Liver (tissue), 9 donors: Measurements from ENCODE around the gene RPS6KC1. TPM values are rescaled to one million over a fixed set of nuclear protein-coding genes. Genes with fewer than 3 reads are reported as not detected.

ENCODE experiments used
- DNase-seq: peaks from one replicate; pipeline ENCODE4 v3.0.0-alpha.2; 2017; ENCODE audit warnings: low spot score
- H3K27ac ChIP-seq, 2 donors: one replicate each; pipeline ENCODE4 v1.7.0; 2013; ENCODE audit warnings: inconsistent platforms in 2 of 2, low read length in 2 of 2, control low read depth in 1 of 2, low read depth in 1 of 2, mild to moderate bottlenecking in 1 of 2
- H3K27me3 ChIP-seq, 4 donors: one replicate each; pipeline versions ENCODE4 v1.6.1 to v1.7.0; 2013; ENCODE audit warnings: low read length in 3 of 4, inconsistent platforms in 1 of 4, mild to moderate bottlenecking in 1 of 4, moderate library complexity in 1 of 4; ENCODE audit not compliant: control insufficient read depth in 4 of 4, insufficient read depth in 4 of 4
- H3K36me3 ChIP-seq, 4 donors: one replicate each; pipeline versions ENCODE4 v1.6.1 to v1.7.0; 2013; ENCODE audit warnings: low read length in 3 of 4, mild to moderate bottlenecking in 3 of 4, low read depth in 1 of 4, moderate library complexity in 1 of 4; ENCODE audit not compliant: control insufficient read depth in 4 of 4, insufficient read depth in 3 of 4
- H3K4me1 ChIP-seq, 4 donors: one replicate each; pipeline versions ENCODE4 v1.6.1 to v1.7.0; 2013; ENCODE audit warnings: low read length in 3 of 4, mild to moderate bottlenecking in 3 of 4, moderate library complexity in 1 of 4; ENCODE audit not compliant: control insufficient read depth in 4 of 4, insufficient read depth in 4 of 4
- H3K4me3 ChIP-seq, 3 donors: one replicate each; pipeline versions ENCODE4 v1.6.1 to v1.7.0; 2013; ENCODE audit warnings: low read length in 3 of 3, control low read depth in 1 of 3, low read depth in 1 of 3, mild to moderate bottlenecking in 1 of 3
- H3K9ac ChIP-seq, 2 donors: one replicate each; pipeline ENCODE4 v1.7.0; 2013; ENCODE audit warnings: low read length in 2 of 2, mild to moderate bottlenecking in 2 of 2, moderate library complexity in 2 of 2, control low read depth in 1 of 2, low read depth in 1 of 2
- H3K9me3 ChIP-seq, 4 donors: one replicate each; pipeline versions ENCODE4 v1.6.1 to v1.7.0; 2013; ENCODE audit warnings: low read length in 3 of 4; ENCODE audit not compliant: control insufficient read depth in 4 of 4
- ATF3 ChIP-seq: IDR thresholded peaks from 2 replicates; pipeline ENCODE4 v1.6.1; 2016; ENCODE audit warnings: antibody characterized with exemption
- EGR1 ChIP-seq, 2 donors: IDR thresholded peaks; 2 replicates each; pipeline ENCODE4 v1.6.1; 2016 to 2018; ENCODE audit warnings: antibody characterized with exemption in 2 of 2, low read depth in 2 of 2
- FOXA1 ChIP-seq: IDR thresholded peaks from 2 replicates; pipeline ENCODE4 v1.6.1; 2016; ENCODE audit warnings: antibody characterized with exemption
- FOXA2 ChIP-seq: IDR thresholded peaks from 2 replicates; pipeline ENCODE4 v1.6.1; 2016; ENCODE audit warnings: antibody characterized with exemption
- GABPA ChIP-seq, 2 donors: IDR thresholded peaks in 1 of 2; conservative IDR thresholded peaks in 1 of 2; 2 replicates each; pipeline ENCODE4 v1.6.1; 2016; ENCODE audit warnings: antibody characterized with exemption in 2 of 2, mild to moderate bottlenecking in 1 of 2, moderate library complexity in 1 of 2
- HNF4A ChIP-seq, 2 donors: conservative IDR thresholded peaks; 2 replicates each; pipeline ENCODE4 v1.6.1; 2016; ENCODE audit warnings: antibody characterized with exemption in 2 of 2, mild to moderate bottlenecking in 2 of 2
- HNF4G ChIP-seq: IDR thresholded peaks from 2 replicates; pipeline ENCODE4 v1.6.1; 2016; ENCODE audit warnings: antibody characterized with exemption
- JUND ChIP-seq, 2 donors: IDR thresholded peaks; 2 replicates each; pipeline ENCODE4 v1.6.1; 2016; ENCODE audit warnings: antibody characterized with exemption in 2 of 2
- NR2F2 ChIP-seq: IDR thresholded peaks from 2 replicates; pipeline ENCODE4 v1.6.1; 2016; ENCODE audit warnings: antibody characterized with exemption
- RAD21 ChIP-seq, 2 donors: IDR thresholded peaks; 2 replicates each; pipeline ENCODE4 v1.6.1; 2016; ENCODE audit warnings: antibody characterized with exemption in 2 of 2, mild to moderate bottlenecking in 2 of 2
- REST ChIP-seq: IDR thresholded peaks from 2 replicates; pipeline ENCODE4 v1.6.1; 2016; ENCODE audit warnings: antibody characterized with exemption, mild to moderate bottlenecking
- RXRA ChIP-seq, 2 donors: IDR thresholded peaks; 2 replicates each; pipeline ENCODE4 v1.6.1; 2017 to 2018; ENCODE audit warnings: antibody characterized with exemption in 2 of 2, mild to moderate bottlenecking in 1 of 2
- SP1 ChIP-seq: IDR thresholded peaks from 2 replicates; pipeline ENCODE4 v1.6.1; 2018; ENCODE audit warnings: antibody characterized with exemption, mild to moderate bottlenecking
- TAF1 ChIP-seq: conservative IDR thresholded peaks from 2 replicates; pipeline ENCODE4 v1.6.1; 2016; ENCODE audit warnings: antibody characterized with exemption, mild to moderate bottlenecking
- YY1 ChIP-seq: IDR thresholded peaks from 2 replicates; pipeline ENCODE4 v1.6.1; 2016; ENCODE audit warnings: antibody characterized with exemption, mild to moderate bottlenecking
- polyA plus RNA-seq, 2 donors: library from polyadenylated mRNA; stranded (reverse) in 1 of 2; unstranded in 1 of 2; fragments of 200-250 nt in 1 of 2; fragments of >200 nt in 1 of 2; fragmentation: Nextera tagmentation in 1 of 2; extraction: Ambion mirVana in 1 of 2; gene quantifications; one replicate each; pipeline versions ENCODE4 v1.2.1 to v1.2.3, GENCODE V29; 2013 to 2015
- total RNA-seq, 2 donors: library from RNA; depleted of rRNA; stranded (reverse); fragments of >200 nt; gene quantifications; one replicate each; pipeline ENCODE4 v1.2.3, GENCODE V29; 2014
- TF ChIP-seq, protein P1 (sequence below): IDR thresholded peaks from 2 replicates; pipeline ENCODE4 v1.6.1; 2016; ENCODE audit warnings: antibody characterized with exemption
- TF ChIP-seq, protein P2 (sequence below): IDR thresholded peaks from 2 replicates; pipeline ENCODE4 v1.6.1; 2016; ENCODE audit warnings: antibody characterized with exemption
- TF ChIP-seq, protein P3 (sequence below): fragments of 150-350 bp; IDR thresholded peaks from 2 replicates; pipeline ENCODE4 v1.5.1; 2017; ENCODE audit warnings: improper control_type of control experiment, low read depth, low read length; ENCODE audit not compliant: missing input control
- donor health status: healthy.
- donor health status: healthy.
- donor health status: healthy.
- donor health status: healthy.
- donor health status: healthy.

Gene RPS6KC1
- total and polyA plus RNA-seq, 4 donors: 3.5 to 15.6 (median 9.8) TPM

- peaks cover 0 to 18% (median 4%) of the 10 kb centered on the region in 4 donors for H3K4me1 ChIP-seq
- TF ChIP-seq SP1 (no peak), YY1 (no peak), NR2F2 (no peak), FOXA1 (no peak), HNF4G (no peak), GABPA (IDR thresholded peaks at IDR 0.05 in 1 of 2, conservative IDR thresholded peaks at IDR 0.05 in 1 of 2) (no peak), TAF1 (no peak), ATF3 (no peak), JUND (IDR thresholded peaks at IDR 0.05) (no peak), EGR1 (IDR thresholded peaks at IDR 0.05; ENCODE audit: low read depth in 2 of 2) (no peak), RXRA (IDR thresholded peaks at IDR 0.05) (no peak), RAD21 (IDR thresholded peaks at IDR 0.05) (no peak), HNF4A (conservative IDR thresholded peaks at IDR 0.05) (no peak), REST (no peak), FOXA2 (no peak)
- TF ChIP-seq, protein P1, sequence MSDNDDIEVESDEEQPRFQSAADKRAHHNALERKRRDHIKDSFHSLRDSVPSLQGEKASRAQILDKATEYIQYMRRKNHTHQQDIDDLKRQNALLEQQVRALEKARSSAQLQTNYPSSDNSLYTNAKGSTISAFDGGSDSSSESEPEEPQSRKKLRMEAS: no peak
- TF ChIP-seq, protein P2, sequence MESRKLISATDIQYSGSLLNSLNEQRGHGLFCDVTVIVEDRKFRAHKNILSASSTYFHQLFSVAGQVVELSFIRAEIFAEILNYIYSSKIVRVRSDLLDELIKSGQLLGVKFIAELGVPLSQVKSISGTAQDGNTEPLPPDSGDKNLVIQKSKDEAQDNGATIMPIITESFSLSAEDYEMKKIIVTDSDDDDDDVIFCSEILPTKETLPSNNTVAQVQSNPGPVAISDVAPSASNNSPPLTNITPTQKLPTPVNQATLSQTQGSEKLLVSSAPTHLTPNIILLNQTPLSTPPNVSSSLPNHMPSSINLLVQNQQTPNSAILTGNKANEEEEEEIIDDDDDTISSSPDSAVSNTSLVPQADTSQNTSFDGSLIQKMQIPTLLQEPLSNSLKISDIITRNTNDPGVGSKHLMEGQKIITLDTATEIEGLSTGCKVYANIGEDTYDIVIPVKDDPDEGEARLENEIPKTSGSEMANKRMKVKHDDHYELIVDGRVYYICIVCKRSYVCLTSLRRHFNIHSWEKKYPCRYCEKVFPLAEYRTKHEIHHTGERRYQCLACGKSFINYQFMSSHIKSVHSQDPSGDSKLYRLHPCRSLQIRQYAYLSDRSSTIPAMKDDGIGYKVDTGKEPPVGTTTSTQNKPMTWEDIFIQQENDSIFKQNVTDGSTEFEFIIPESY: no peak
- TF ChIP-seq, protein P3, sequence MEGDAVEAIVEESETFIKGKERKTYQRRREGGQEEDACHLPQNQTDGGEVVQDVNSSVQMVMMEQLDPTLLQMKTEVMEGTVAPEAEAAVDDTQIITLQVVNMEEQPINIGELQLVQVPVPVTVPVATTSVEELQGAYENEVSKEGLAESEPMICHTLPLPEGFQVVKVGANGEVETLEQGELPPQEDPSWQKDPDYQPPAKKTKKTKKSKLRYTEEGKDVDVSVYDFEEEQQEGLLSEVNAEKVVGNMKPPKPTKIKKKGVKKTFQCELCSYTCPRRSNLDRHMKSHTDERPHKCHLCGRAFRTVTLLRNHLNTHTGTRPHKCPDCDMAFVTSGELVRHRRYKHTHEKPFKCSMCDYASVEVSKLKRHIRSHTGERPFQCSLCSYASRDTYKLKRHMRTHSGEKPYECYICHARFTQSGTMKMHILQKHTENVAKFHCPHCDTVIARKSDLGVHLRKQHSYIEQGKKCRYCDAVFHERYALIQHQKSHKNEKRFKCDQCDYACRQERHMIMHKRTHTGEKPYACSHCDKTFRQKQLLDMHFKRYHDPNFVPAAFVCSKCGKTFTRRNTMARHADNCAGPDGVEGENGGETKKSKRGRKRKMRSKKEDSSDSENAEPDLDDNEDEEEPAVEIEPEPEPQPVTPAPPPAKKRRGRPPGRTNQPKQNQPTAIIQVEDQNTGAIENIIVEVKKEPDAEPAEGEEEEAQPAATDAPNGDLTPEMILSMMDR: no peak
- no peak overlapping the region for H3K9ac ChIP-seq
These were observed 194.3 kb downstream of the RPS6KC1 start for GRCh38 chr1:213245260-213245910.

More at GRCh38 chr1:213245260-213245910, 194.3 kb downstream of the RPS6KC1 start:
- Histone ChIP-seq H3K9me3 (no peaks in the 10 kb centered on the region), H3K4me3 (no peak overlapping the region), H3K27me3 (no peaks in the 10 kb centered on the region), H3K27ac (no peak overlapping the region), H3K36me3 (peaks cover 0 to 6% (median 4%) of the 10 kb centered on the region in 4 donors)
- DNase-seq: no peak
